GM23248 (cell line): ENCODE results near the gene SNTG2. TPM values are rescaled to one million over a fixed set of nuclear protein-coding genes. Genes with fewer than 3 reads are reported as not detected.

Source experiments
- DNase-seq: peaks from one replicate; pipeline ENCODE4 v3.0.0-alpha.2; 2015
- H2AFZ ChIP-seq: fragments of 200-600 bp; sonication (generic); 2 replicates; pipeline ENCODE4 v1.6.1; 2016; ENCODE audit warnings: antibody characterized with exemption
- H3F3A ChIP-seq: fragments of 200-600 bp; sonication (generic); 2 replicates; pipeline ENCODE4 v1.6.1; 2016; ENCODE audit warnings: mild to moderate bottlenecking, antibody characterized with exemption, mixed run types; ENCODE audit not compliant: insufficient read depth
- H3K27ac ChIP-seq: fragments of 200-600 bp; sonication (generic); 2 replicates; pipeline ENCODE4 v1.5.1; 2016; ENCODE audit warnings: mild to moderate bottlenecking
- H3K27me3 ChIP-seq: fragments of 200-600 bp; sonication (generic); replicated peaks from 2 replicates; pipeline ENCODE4 v1.6.1; 2016; ENCODE audit warnings: mild to moderate bottlenecking; ENCODE audit not compliant: insufficient read depth
- H3K36me3 ChIP-seq: fragments of 200-600 bp; sonication (generic); 2 replicates; pipeline ENCODE4 v1.6.1; 2016; ENCODE audit warnings: low read depth, mild to moderate bottlenecking
- H3K4me1 ChIP-seq: fragments of 200-600 bp; sonication (generic); 2 replicates; pipeline ENCODE4 v1.6.1; 2016; ENCODE audit warnings: mild to moderate bottlenecking; ENCODE audit not compliant: insufficient read depth
- H3K4me2 ChIP-seq: fragments of 200-600 bp; sonication (generic); one replicate; pipeline ENCODE4 v1.6.1; 2016; ENCODE audit warnings: mild to moderate bottlenecking; ENCODE audit not compliant: unreplicated experiment
- H3K4me3 ChIP-seq: fragments of 200-600 bp; sonication (generic); 2 replicates; pipeline ENCODE4 v1.5.1; 2016; ENCODE audit warnings: mild to moderate bottlenecking
- H3K79me2 ChIP-seq: fragments of 200-600 bp; sonication (generic); 2 replicates; pipeline ENCODE4 v1.6.1; 2016; ENCODE audit warnings: mild to moderate bottlenecking; ENCODE audit not compliant: insufficient read depth
- H3K9ac ChIP-seq: fragments of 200-600 bp; sonication (generic); 2 replicates; pipeline ENCODE4 v1.6.1; 2016; ENCODE audit warnings: mild to moderate bottlenecking
- H3K9me2 ChIP-seq: fragments of 200-600 bp; sonication (generic); 2 replicates; pipeline ENCODE4 v1.6.1; 2016; ENCODE audit warnings: mixed run types, mild to moderate bottlenecking, moderate library complexity; ENCODE audit not compliant: insufficient read depth
- H3K9me3 ChIP-seq: fragments of 200-600 bp; sonication (generic); one replicate; pipeline ENCODE4 v1.6.1; 2017; ENCODE audit warnings: low read depth
- H4K20me1 ChIP-seq: fragments of 200-600 bp; sonication (generic); 2 replicates; pipeline ENCODE4 v1.6.0; 2016; ENCODE audit not compliant: insufficient read depth
- EZH2 ChIP-seq: fragments of 200-600 bp; sonication (generic); IDR thresholded peaks from 2 replicates; pipeline ENCODE4 v1.6.1; 2018; ENCODE audit warnings: antibody characterized with exemption, mild to moderate bottlenecking; ENCODE audit not compliant: insufficient read depth, poor library complexity, severe bottlenecking
- EZH2phosphoT487 ChIP-seq: fragments of 200-600 bp; sonication (generic); IDR thresholded peaks from 2 replicates; pipeline ENCODE4 v1.6.1; 2018; ENCODE audit warnings: antibody characterized with exemption, moderate library complexity, mild to moderate bottlenecking, low read depth; ENCODE audit not compliant: insufficient read depth
- WGBS, 2 experiments: methylation state at CpG; one replicate each; pipeline ENCODE4 v1.1.6; 2015 to 2017; ENCODE audit warnings: low lambda C conversion rate in 2 of 2, low coverage in 1 of 2; ENCODE audit errors: missing lambda C conversion rate in 2 of 2; 5-methylcytosine and 5-hydroxymethylcytosine counted together
- in situ Hi-C: fragments of 300-500 bp; cut with MboI; formaldehyde crosslinking; loops from 2 replicates; pipeline ENCODE4 v1.15.0; 2020
- polyA plus RNA-seq: library from polyadenylated mRNA; unstranded; fragments of >200 nt; fragmentation: Nextera tagmentation; extraction: Ambion mirVana; gene quantifications from 2 replicates; pipeline ENCODE4 v1.2.1, GENCODE V29; 2016
- total RNA-seq: library from RNA; depleted of rRNA; stranded (reverse); fragments of >200 nt; shearing (Covaris generic); gene quantifications from 2 replicates; pipeline ENCODE4 v1.2.3, GENCODE V29; 2014

Gene SNTG2
- total and polyA plus RNA-seq, 2 experiments from 2014 or later = not detected

DNA sequence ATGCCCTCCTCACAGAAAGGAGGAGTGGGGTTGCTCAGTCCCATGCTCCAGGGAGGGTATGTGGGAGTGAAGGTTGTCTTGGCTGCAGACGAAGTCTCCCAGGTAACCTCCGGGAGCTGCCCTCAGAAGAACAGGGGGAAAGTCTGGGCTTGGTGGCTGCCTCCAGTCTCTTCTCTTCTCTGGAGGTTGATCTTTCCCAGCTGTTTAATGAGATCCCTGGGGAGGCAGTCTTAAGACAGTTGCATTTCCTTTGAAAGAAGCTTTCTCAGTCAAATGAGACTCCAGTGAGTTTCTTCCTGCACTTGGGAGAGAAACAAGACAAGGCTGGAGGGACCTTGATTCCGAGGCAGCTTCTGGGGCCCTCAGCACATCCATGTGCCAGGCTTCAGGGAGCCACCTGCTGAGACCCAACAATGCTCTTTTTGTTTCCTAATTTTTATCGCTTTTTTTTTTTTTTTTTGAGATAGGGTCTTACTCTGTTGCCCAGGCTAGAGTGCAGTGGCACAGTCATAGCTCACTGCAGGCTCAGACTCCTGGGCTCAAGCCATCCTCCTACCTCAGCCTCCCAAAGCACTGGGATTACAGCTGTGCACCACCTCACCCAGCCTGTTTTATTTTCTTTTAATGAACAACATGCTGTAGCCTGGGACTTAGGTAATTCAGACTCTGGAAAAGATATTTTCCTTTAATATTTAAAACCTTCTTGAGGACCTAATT lies 390.9 kb downstream of the SNTG2 start:
- H2AFZ ChIP-seq = no peak overlapping the region
- no peaks in the 10 kb centered on the region for H3K36me3 ChIP-seq
- H3F3A ChIP-seq = no peaks in the 10 kb centered on the region
- no peak overlapping the region for H3K4me3 ChIP-seq
- H4K20me1 ChIP-seq = no peaks in the 10 kb centered on the region
- no peak overlapping the region for H3K9ac ChIP-seq
- H3K79me2 ChIP-seq = no peaks in the 10 kb centered on the region
- H3K27ac ChIP-seq = no peak overlapping the region
- in situ Hi-C loops = no loop called here
- TF ChIP-seq EZH2phosphoT487 (no peak), EZH2 (no peak)
- H3K27me3 ChIP-seq = no peaks in the 10 kb centered on the region
- H3K9me2 ChIP-seq = no peaks in the 10 kb centered on the region
- no peak overlapping the region for H3K4me2 ChIP-seq
- H3K4me1 ChIP-seq = no peaks in the 10 kb centered on the region
- no peaks in the 10 kb centered on the region for H3K9me3 ChIP-seq
- DNase-seq = no peak
- 8 to 12% methylated on average over 4 of the region's 4 CpGs for WGBS, 2 experiments

DNA sequence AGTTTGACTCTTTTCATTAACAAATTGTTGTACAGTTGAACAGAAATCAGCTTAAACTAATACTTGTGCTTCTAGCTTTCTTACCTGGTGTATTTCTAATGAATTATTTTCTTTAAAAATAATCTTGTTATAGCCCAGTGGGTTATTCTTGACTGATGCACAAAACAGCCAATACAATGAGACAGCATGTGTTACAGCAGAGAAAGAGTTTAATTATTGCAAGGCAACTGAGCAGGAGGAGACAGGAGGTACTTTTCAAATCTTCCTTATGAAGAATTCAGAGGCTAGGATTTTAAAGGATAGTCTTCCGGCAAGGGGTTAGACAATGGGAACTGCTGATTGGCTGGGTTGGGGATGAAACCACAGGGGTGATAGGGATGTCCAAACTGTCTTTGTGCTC lies 398.1 kb downstream of the SNTG2 start:
- 77 to 86% methylated on average over 1 of the region's 1 CpG for WGBS, 2 experiments
- Histone ChIP-seq H3K4me2 (no peak overlapping the region), H3K4me3 (no peak overlapping the region), H3K9me3 (no peaks in the 10 kb centered on the region), H3F3A (no peaks in the 10 kb centered on the region), H2AFZ (no peak overlapping the region), H3K79me2 (no peaks in the 10 kb centered on the region), H3K36me3 (no peaks in the 10 kb centered on the region), H4K20me1 (no peaks in the 10 kb centered on the region), H3K9ac (no peak overlapping the region), H3K4me1 (no peaks in the 10 kb centered on the region), H3K27me3 (no peaks in the 10 kb centered on the region), H3K27ac (no peak overlapping the region), H3K9me2 (no peaks in the 10 kb centered on the region)
- DNase-seq = no peak
- in situ Hi-C loops = no loop called here
- TF ChIP-seq EZH2 (no peak), EZH2phosphoT487 (no peak)

DNA sequence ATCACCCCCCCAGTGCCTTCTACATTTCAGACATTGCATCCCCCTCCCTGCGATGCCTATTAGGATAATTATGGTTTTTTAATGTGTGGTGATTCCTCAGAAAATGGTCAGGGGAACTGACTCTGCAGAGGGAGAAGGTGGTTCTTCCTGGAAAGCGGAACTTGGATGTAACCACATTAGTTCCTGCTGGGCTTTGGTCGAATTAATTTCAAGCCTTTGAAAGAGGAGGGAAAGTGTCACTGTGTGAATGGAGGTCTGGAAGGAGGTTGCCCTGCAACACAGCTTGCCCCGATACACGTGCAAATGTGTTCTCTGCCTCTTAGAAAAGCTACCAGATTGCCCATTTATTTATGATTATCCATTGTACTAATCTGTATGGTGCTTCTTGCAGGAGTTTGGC lies 399.5 kb downstream of the SNTG2 start:
- TF ChIP-seq EZH2phosphoT487 (no peak), EZH2 (no peak)

DNA sequence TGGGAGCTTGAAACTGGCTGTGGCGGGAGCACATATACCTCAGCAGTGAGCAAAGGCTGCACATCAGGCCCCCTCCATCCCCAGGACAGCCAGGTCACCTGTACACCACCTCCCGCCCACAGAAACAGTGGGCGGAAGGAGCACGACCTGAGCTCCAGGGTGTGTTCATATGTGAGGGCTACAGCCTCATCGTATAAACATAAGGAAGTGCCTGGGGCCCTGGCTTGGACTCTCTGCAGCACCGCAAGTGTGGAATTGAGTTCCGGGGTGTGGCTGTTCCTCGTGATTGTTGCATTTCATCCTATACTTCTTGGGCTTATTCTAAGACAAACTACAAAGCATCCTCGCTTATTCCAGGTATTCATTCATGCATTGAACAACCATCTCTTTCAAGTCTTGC lies 402.5 kb downstream of the SNTG2 start:
- no peaks in the 10 kb centered on the region for H3K9me3 ChIP-seq
- no peak overlapping the region for H3K4me3 ChIP-seq
- 42 to 44% methylated on average over 9 of the region's 9 CpGs for WGBS, 2 experiments
- no peaks in the 10 kb centered on the region for H3K36me3 ChIP-seq
- no peak overlapping the region for H2AFZ ChIP-seq
- H3K27ac ChIP-seq = no peak overlapping the region
- TF ChIP-seq EZH2phosphoT487 (no peak), EZH2 (no peak)
- H3F3A ChIP-seq = no peaks in the 10 kb centered on the region
- H4K20me1 ChIP-seq = no peaks in the 10 kb centered on the region
- in situ Hi-C loops = no loop called here
- DNase-seq = no peak
- no peaks in the 10 kb centered on the region for H3K4me1 ChIP-seq
- H3K9me2 ChIP-seq = no peaks in the 10 kb centered on the region
- no peak overlapping the region for H3K9ac ChIP-seq
- no peaks in the 10 kb centered on the region for H3K79me2 ChIP-seq
- no peak overlapping the region for H3K4me2 ChIP-seq
- H3K27me3 ChIP-seq = no peaks in the 10 kb centered on the region

More for the DNA sequence above, 399.5 kb downstream of the SNTG2 start:
- no peaks in the 10 kb centered on the region for H3K9me2 ChIP-seq
- H3K4me3 ChIP-seq = no peak overlapping the region
- in situ Hi-C loops = no loop called here
- H3K4me2 ChIP-seq = no peak overlapping the region
- H3K9me3 ChIP-seq = no peaks in the 10 kb centered on the region
- no peaks in the 10 kb centered on the region for H3K4me1 ChIP-seq
- WGBS, 2 experiments = 2 to 4% methylated on average over 5 of the region's 5 CpGs
- H3K27ac ChIP-seq = no peak overlapping the region
- no peaks in the 10 kb centered on the region for H3K36me3 ChIP-seq
- H3K9ac ChIP-seq = no peak overlapping the region
- H3K27me3 ChIP-seq = no peaks in the 10 kb centered on the region
- H3F3A ChIP-seq = no peaks in the 10 kb centered on the region
- H2AFZ ChIP-seq = no peak overlapping the region
- no peaks in the 10 kb centered on the region for H3K79me2 ChIP-seq
- H4K20me1 ChIP-seq = no peaks in the 10 kb centered on the region
- DNase-seq = no peak

DNA sequence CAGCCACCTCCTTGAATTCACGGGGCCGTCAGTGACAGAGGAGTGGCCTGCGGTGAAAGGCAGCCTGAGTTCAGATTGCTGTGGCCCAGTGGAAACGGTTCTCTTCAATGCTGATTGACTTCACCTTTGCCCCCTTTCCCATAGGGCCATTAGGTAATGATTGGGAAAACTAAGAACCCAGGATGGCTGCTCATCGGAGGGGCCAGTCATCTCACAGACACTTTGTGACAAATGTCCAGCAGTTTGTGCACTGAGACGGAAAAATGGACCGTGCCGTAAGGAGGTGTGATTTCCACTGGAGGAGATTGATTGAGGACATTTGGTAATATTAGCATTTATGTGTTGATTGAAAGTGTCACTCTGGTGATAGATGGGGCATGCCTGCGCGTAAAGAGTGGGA lies 402.9 kb downstream of the SNTG2 start:
- Histone ChIP-seq H3K9me3 (no peaks in the 10 kb centered on the region), H3K4me3 (no peak overlapping the region), H2AFZ (no peak overlapping the region), H3K9ac (no peak overlapping the region), H4K20me1 (no peaks in the 10 kb centered on the region), H3K27ac (no peak overlapping the region), H3K36me3 (no peaks in the 10 kb centered on the region), H3K27me3 (no peaks in the 10 kb centered on the region), H3K4me2 (no peak overlapping the region), H3K4me1 (no peaks in the 10 kb centered on the region), H3K9me2 (no peaks in the 10 kb centered on the region), H3F3A (no peaks in the 10 kb centered on the region), H3K79me2 (no peaks in the 10 kb centered on the region)
- no peak for DNase-seq
- in situ Hi-C loops = no loop called here
- WGBS, 2 experiments = 58 to 65% methylated on average over 10 of the region's 10 CpGs
- TF ChIP-seq EZH2phosphoT487 (no peak), EZH2 (no peak)
